HG03139 (cell line): ENCODE data around the gene ERCC6L2.

Experiments
- ATAC-seq: cut with Tn5 transposase; IDR thresholded peaks from one replicate; pipeline ENCODE4 v1.9.1; 2021; ENCODE audit not compliant: unreplicated experiment

Gene ERCC6L2

GRCh38 chr9:95910770-95911340, 35.4 kb downstream of the ERCC6L2 start:
- ATAC-seq, result no peak

GRCh38 chr9:95912773-95913172, 37.3 kb downstream of the ERCC6L2 start:
- no peak for ATAC-seq

GRCh38 chr9:95920017-95920416, 44.5 kb downstream of the ERCC6L2 start:
- no peak for ATAC-seq

GRCh38 chr9:95923794-95924193, 48.3 kb downstream of the ERCC6L2 start:
- ATAC-seq, result no peak

GRCh38 chr9:95924987-95925386, 49.5 kb downstream of the ERCC6L2 start:
- no peak for ATAC-seq

- ATAC-seq, result no peak
These were observed 51.9 kb downstream of the ERCC6L2 start for GRCh38 chr9:95927271-95928004.

GRCh38 chr9:95930277-95930676, 54.8 kb downstream of the ERCC6L2 start:
- ATAC-seq, result no peak

GRCh38 chr9:95935861-95936578, 60.5 kb downstream of the ERCC6L2 start:
- no peak for ATAC-seq

- no peak for ATAC-seq
These were observed 61.1 kb downstream of the ERCC6L2 start for GRCh38 chr9:95936579-95937075.

- ATAC-seq, result no peak
These were observed 61.6 kb downstream of the ERCC6L2 start for GRCh38 chr9:95937131-95937530.

- no peak for ATAC-seq
These were observed 63.2 kb downstream of the ERCC6L2 start for GRCh38 chr9:95938724-95939123.

- no peak for ATAC-seq
These were observed 64.0 kb downstream of the ERCC6L2 start for GRCh38 chr9:95939472-95939871.

GRCh38 chr9:95940265-95940664, 64.8 kb downstream of the ERCC6L2 start:
- no peak for ATAC-seq

GRCh38 chr9:95942016-95942415, 66.5 kb downstream of the ERCC6L2 start:
- ATAC-seq, result no peak

- no peak for ATAC-seq
These were observed 71.6 kb downstream of the ERCC6L2 start for GRCh38 chr9:95947118-95947517.

- ATAC-seq, result no peak
These were observed 77.0 kb downstream of the ERCC6L2 start for GRCh38 chr9:95952471-95952870.

GRCh38 chr9:95953986-95954385, 78.5 kb downstream of the ERCC6L2 start:
- ATAC-seq, result no peak

- ATAC-seq, result no peak
These were observed 79.4 kb downstream of the ERCC6L2 start for GRCh38 chr9:95954940-95955339.

- ATAC-seq, result no peak
These were observed 87.4 kb downstream of the ERCC6L2 start for GRCh38 chr9:95962936-95963335.

GRCh38 chr9:95963659-95964058, 88.2 kb downstream of the ERCC6L2 start:
- ATAC-seq, result no peak

GRCh38 chr9:95966306-95966705, 90.8 kb downstream of the ERCC6L2 start:
- ATAC-seq, result no peak

- no peak for ATAC-seq
These were observed 94.8 kb downstream of the ERCC6L2 start for GRCh38 chr9:95970317-95970716.
